Measurements from ENCODE around the gene HOXC9.

GRCh38 chr12:53976172-53976822 is 23.7 kb upstream of the HOXC9 start:
- TF ChIP-seq, protein P1, sequence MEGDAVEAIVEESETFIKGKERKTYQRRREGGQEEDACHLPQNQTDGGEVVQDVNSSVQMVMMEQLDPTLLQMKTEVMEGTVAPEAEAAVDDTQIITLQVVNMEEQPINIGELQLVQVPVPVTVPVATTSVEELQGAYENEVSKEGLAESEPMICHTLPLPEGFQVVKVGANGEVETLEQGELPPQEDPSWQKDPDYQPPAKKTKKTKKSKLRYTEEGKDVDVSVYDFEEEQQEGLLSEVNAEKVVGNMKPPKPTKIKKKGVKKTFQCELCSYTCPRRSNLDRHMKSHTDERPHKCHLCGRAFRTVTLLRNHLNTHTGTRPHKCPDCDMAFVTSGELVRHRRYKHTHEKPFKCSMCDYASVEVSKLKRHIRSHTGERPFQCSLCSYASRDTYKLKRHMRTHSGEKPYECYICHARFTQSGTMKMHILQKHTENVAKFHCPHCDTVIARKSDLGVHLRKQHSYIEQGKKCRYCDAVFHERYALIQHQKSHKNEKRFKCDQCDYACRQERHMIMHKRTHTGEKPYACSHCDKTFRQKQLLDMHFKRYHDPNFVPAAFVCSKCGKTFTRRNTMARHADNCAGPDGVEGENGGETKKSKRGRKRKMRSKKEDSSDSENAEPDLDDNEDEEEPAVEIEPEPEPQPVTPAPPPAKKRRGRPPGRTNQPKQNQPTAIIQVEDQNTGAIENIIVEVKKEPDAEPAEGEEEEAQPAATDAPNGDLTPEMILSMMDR (IDR thresholded peaks at IDR 0.05) = no peak
- no peak for TF ChIP-seq POLR2A (IDR thresholded peaks at IDR 0.05)
- TF ChIP-seq EP300 (IDR thresholded peaks at IDR 0.05) = no peak
